ENCODE results near the gene ERG. TPM values are rescaled to one million over a fixed set of nuclear protein-coding genes. Genes with fewer than 3 reads are reported as not detected.

The ERG gene
- polyA plus RNA-seq, 1 experiment, result not detected

DNA sequence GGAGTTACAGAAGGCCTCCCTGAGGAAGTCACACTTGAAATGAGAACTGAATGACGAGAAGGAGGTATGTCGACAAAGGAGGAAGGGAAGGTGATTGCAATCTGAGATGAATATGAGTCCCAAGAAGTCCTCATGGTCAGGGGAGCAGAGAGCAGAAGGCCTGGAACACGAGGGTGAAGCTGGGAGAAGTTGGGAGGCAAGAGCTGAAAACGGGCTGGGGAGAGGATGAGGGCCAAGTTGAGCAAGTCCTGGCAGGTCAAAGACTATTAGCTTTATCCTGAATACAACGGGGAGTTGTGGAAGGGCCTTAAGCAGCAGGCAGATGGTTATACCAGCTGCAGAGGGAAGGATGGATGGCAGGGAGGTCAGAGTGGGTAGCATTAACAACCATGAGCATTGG lies 152.0 kb downstream of the ERG start:
- Histone ChIP-seq H3K27me3 (ENCODE audit: control insufficient read depth, insufficient read depth, low read length) (no peaks in the 10 kb centered on the region), H3K27ac (ENCODE audit: low read depth, low read length) (no peak overlapping the region), H3K9me3 (ENCODE audit: control insufficient read depth, insufficient read depth, low read length) (peaks cover 3% of the 10 kb centered on the region; the same call in 1 of the 2 replicates), H3K4me3 (ENCODE audit: low read depth, low read length) (no peak overlapping the region)
- TF ChIP-seq CTCF (IDR thresholded peaks at IDR 0.05; ENCODE audit: low read depth, low read length), result no peak
- ChIA-PET CTCF (interaction anchor here (1.1 to 1.7 kb wide), 2 partner anchors 127 to 176 kb away, joined by 3 to 6 read pairs; no protein-coding TSS in a partner anchor), POLR2A (no interaction called here)
- no peak for DNase-seq (ENCODE audit: low read depth, low spot score)

DNA sequence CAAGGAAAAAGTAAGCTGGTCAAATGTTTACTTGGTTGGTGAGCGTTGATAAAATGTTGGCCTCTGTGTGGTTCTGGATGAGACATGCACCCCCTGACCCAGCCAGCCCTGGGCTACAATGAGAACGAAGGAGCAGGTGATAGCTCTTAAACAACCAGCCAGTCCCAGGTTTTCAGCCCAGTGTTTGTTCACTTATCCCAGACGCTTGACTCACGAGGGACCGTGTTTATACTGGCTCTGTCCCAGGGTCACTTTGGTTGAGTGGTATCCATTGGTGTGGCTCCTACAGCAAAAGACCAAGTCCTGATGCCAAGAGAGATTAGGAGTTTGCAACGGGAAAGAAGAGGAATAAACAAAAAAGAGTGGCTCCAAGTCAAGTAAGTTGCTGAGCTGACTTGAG lies 154.6 kb downstream of the ERG start:
- Histone ChIP-seq H3K4me3 (ENCODE audit: low read depth, low read length) (no peak overlapping the region), H3K27me3 (ENCODE audit: control insufficient read depth, insufficient read depth, low read length) (no peaks in the 10 kb centered on the region), H3K27ac (ENCODE audit: low read depth, low read length) (no peak overlapping the region), H3K9me3 (ENCODE audit: control insufficient read depth, insufficient read depth, low read length) (no peaks in the 10 kb centered on the region)
- ChIA-PET POLR2A (no interaction called here), CTCF (interaction anchor here (0.5 to 2.9 kb wide), 7 partner anchors 9 to 622 kb away, joined by 3 to 19 read pairs (median 3); no protein-coding TSS in a partner anchor)
- TF ChIP-seq CTCF (IDR thresholded peaks at IDR 0.05; ENCODE audit: low read depth, low read length), result no peak
- DNase-seq (ENCODE audit: low read depth, low spot score), result no peak

DNA sequence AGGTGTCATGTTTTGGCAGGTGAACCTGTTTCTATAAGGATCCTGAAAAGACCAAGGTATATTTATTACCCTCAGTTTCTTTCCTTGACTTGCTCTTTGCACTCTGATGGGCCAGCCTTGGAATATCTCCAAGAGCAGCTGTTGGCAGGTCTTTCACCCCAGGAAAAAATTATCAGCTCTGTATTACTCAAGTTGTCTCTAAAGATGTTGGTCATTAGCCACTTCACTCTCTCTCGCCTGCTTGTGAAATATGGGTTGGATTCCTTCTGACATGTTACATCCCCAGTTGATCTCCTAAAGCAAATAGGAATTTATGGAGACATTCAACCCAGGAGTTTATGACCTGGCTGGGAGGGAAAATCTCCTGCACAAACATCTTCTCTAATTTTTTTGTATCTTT lies 155.5 kb downstream of the ERG start:
- Histone ChIP-seq H3K9me3 (ENCODE audit: control insufficient read depth, insufficient read depth, low read length) (no peaks in the 10 kb centered on the region), H3K27me3 (ENCODE audit: control insufficient read depth, insufficient read depth, low read length) (no peaks in the 10 kb centered on the region), H3K4me3 (ENCODE audit: low read depth, low read length) (no peak overlapping the region), H3K27ac (ENCODE audit: low read depth, low read length) (no peak overlapping the region)
- DNase-seq (ENCODE audit: low read depth, low spot score), result no peak
- TF ChIP-seq CTCF (IDR thresholded peaks at IDR 0.05; ENCODE audit: low read depth, low read length), result no peak
- ChIA-PET CTCF (interaction anchor here (0.7 to 2.9 kb wide), 5 partner anchors 10 to 630 kb away, joined by 3 to 19 read pairs (median 4); no protein-coding TSS in a partner anchor), POLR2A (no interaction called here)

DNA sequence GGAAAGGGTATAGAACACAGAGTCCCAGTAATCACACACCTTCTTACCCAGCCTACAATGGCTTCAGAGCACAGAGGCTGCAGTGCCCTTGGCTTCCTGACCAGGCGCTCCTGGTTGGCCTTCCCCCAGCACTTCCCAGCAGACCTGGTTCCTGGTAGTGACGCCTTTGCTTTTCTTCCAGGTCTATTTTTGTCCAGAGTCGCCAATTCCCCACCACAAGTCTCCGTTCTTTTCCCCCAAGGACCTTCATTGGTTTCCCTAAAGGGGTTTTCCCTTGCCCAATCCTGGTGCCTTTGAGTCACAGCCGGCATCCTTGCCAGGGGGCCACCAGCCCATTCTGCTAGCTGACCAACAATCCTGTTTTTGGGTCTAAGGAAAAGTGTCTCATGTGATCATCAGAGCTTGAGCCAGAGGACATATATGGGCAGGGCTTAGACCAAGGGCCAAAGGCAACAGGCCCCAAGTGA lies 156.7 kb downstream of the ERG start:
- ChIA-PET POLR2A (no interaction called here), CTCF (interaction anchor here (2.9 kb wide), 2 partner anchors 11 to 123 kb away, joined by 18 to 19 read pairs; no protein-coding TSS in a partner anchor)
- no peaks in the 10 kb centered on the region for H3K9me3 ChIP-seq (ENCODE audit: control insufficient read depth, insufficient read depth, low read length)
- H3K4me3 ChIP-seq (ENCODE audit: low read depth, low read length), result no peak overlapping the region
- DNase-seq (ENCODE audit: low read depth, low spot score), result no peak
- TF ChIP-seq CTCF (IDR thresholded peaks at IDR 0.05; ENCODE audit: low read depth, low read length), result no peak
- H3K27ac ChIP-seq (ENCODE audit: low read depth, low read length), result no peak overlapping the region
- H3K27me3 ChIP-seq (ENCODE audit: control insufficient read depth, insufficient read depth, low read length), result no peaks in the 10 kb centered on the region

GRCh38 chr21:38340131-38340530 lies 158.1 kb downstream of the ERG start:
- no peak overlapping the region for H3K27ac ChIP-seq (ENCODE audit: low read depth, low read length)
- H3K27me3 ChIP-seq (ENCODE audit: control insufficient read depth, insufficient read depth, low read length), result no peaks in the 10 kb centered on the region
- no peak overlapping the region for H3K4me3 ChIP-seq (ENCODE audit: low read depth, low read length)
- CTCF ChIA-PET, result no interaction called here
- POLR2A ChIA-PET, result no interaction called here
- DNase-seq (ENCODE audit: low read depth, low spot score), result no peak
- TF ChIP-seq CTCF (IDR thresholded peaks at IDR 0.05; ENCODE audit: low read depth, low read length), result no peak
- no peaks in the 10 kb centered on the region for H3K9me3 ChIP-seq (ENCODE audit: control insufficient read depth, insufficient read depth, low read length)
